ENCODE results near the gene ATP6V0D1.

- no peak for TF ChIP-seq POLR2A (IDR thresholded peaks at IDR 0.05)
- TF ChIP-seq CTCF (IDR thresholded peaks at IDR 0.05) = no peak
These were observed 86.5 kb downstream of the ATP6V0D1 start for GRCh38 chr16:67394155-67395104.
